Measurements from ENCODE around the gene FRMD3. TPM values are rescaled to one million over a fixed set of nuclear protein-coding genes. Genes with fewer than 3 reads are reported as not detected.

Gene FRMD3
- total RNA-seq, 1 experiment from 2014 or later = 0.55 TPM

- Histone ChIP-seq H3K23me2 (ENCODE audit: insufficient read length, low read depth, low read length, poor library complexity, severe bottlenecking) (no peaks in the 10 kb centered on the region), H4K20me1 (ENCODE audit: control insufficient read depth, insufficient read depth, insufficient read length) (no peaks in the 10 kb centered on the region), H3K4me2 (ENCODE audit: insufficient read depth, insufficient read length, low read length) (no peak overlapping the region), H2BK5ac (ENCODE audit: insufficient read length, low read length) (no peak overlapping the region), H3K14ac (ENCODE audit: insufficient read depth, low read length) (no peak overlapping the region), H4K91ac (ENCODE audit: insufficient read length, low read depth, low read length) (no peak overlapping the region), H3K4ac (ENCODE audit: low read depth, low read length) (no peak overlapping the region), H3K27me3 (ENCODE audit: insufficient read depth, low read length) (no peaks in the 10 kb centered on the region), H2BK15ac (ENCODE audit: low read depth, low read length) (no peak overlapping the region), H3K27ac (ENCODE audit: insufficient read length, low read depth, low read length) (no peak overlapping the region), H3K79me2 (ENCODE audit: insufficient read depth, low read length) (no peaks in the 10 kb centered on the region), H2BK120ac (ENCODE audit: low read depth, low read length, poor library complexity, severe bottlenecking) (no peak overlapping the region), H2AFZ (ENCODE audit: low read length) (no peak overlapping the region), H3K79me1 (ENCODE audit: insufficient read depth, low read depth, low read length, poor library complexity, severe bottlenecking) (no peaks in the 10 kb centered on the region), H3K56ac (ENCODE audit: insufficient read length, low read depth, low read length) (no peak overlapping the region), H3K18ac (ENCODE audit: insufficient read length, low read depth, low read length) (no peak overlapping the region), H2BK20ac (ENCODE audit: low read depth, low read length, poor library complexity, severe bottlenecking) (no peak overlapping the region), H2BK12ac (ENCODE audit: insufficient read length, low read depth, low read length) (no peak overlapping the region), H3K9me3 (ENCODE audit: control insufficient read depth, low read depth, low read length) (no peaks in the 10 kb centered on the region), H2AK5ac (ENCODE audit: insufficient read length, low read length) (no peak overlapping the region), H4K5ac (ENCODE audit: insufficient read length, low read depth, low read length) (no peak overlapping the region), H3K9ac (ENCODE audit: extremely low read depth, insufficient read length, low read length) (no peak overlapping the region), H3K23ac (ENCODE audit: insufficient read length, low read depth, low read length) (no peak overlapping the region), H3T11ph (ENCODE audit: low read length) (no peak overlapping the region), H4K8ac (replicated peaks; ENCODE audit: insufficient read length, low read depth, low read length) (no peak overlapping the region), H3K4me1 (ENCODE audit: insufficient read depth, low read length) (no peaks in the 10 kb centered on the region)
- Mint-ChIP-seq H3K4me1 (peaks cover 3 to 5% of the 10 kb centered on the region in 2 experiments; a peak in 2 of 4 replicates), H3K36me3 (ENCODE audit: insufficient read depth in 1 of 3, low read depth in 3 of 3) (no peaks in the 10 kb centered on the region), H3K4me3 (no peak overlapping the region), H3K27ac (no peak overlapping the region), H3K9me3 (no peaks in the 10 kb centered on the region; a peak in 1 of 5 replicates), H3K27me3 (ENCODE audit: low read depth) (no peaks in the 10 kb centered on the region)
- no CpG with 5 or more reads among the region's 2 CpGs for WGBS (ENCODE audit: extremely low coverage, insufficient read length, low lambda C conversion rate)
- no peak for DNase-seq
- TF ChIP-seq CTCF (conservative IDR thresholded peaks at IDR 0.05) = no peak
Measured at GRCh38 chr9:83355729-83356151, 182.5 kb downstream of the FRMD3 start.

All from H9 (cell line).